Activated CD4-positive, CD25-positive, alpha-beta regulatory T cell treated with anti-CD3 and anti-CD28 coated beads, Interleukin-2, amount 50 U/mL, for 24 hours (primary cell): ENCODE data around the gene OR6V1.
"Not testable (repeated sequence)": the region's sequence is repeated elsewhere in the genome, so short reads cannot be mapped to it uniquely, and the experiment has no call there.

ENCODE experiments used
- ATAC-seq, 2 donors: fragments of 150-1000 bp; cut with Tn5 transposase; one replicate each; pipeline ENCODE4 v1.10.0; 2021; ENCODE audit warnings: mild to moderate bottlenecking in 1 of 2, moderate library complexity in 1 of 2

The OR6V1 gene

GRCh38 chr7:143043391-143043790 is 8.8 kb upstream of the OR6V1 start:
- no peak for ATAC-seq

- ATAC-seq, result no peak
Measured at GRCh38 chr7:143046426-143046851, 5.7 kb upstream of the OR6V1 start.

DNA sequence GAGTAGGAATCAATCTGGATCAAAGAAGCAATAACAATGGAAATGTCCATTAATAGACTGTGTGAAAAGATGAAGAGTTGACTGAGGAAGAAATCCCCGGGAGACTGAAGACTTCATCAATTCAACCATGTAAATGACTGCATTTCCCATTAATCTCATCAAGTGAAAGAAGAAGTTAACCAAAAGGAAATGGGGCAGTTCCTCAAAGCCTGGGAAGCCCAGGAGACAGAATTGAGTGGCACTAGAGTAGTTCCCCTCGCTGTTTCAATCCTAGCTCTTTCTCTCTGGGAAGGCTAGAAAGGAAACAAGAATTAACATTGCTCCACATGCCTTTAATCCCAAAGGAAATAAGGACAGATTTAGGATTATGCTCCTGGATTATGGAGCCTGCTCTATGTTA is 4.8 kb upstream of the OR6V1 start:
- no peak for ATAC-seq

DNA sequence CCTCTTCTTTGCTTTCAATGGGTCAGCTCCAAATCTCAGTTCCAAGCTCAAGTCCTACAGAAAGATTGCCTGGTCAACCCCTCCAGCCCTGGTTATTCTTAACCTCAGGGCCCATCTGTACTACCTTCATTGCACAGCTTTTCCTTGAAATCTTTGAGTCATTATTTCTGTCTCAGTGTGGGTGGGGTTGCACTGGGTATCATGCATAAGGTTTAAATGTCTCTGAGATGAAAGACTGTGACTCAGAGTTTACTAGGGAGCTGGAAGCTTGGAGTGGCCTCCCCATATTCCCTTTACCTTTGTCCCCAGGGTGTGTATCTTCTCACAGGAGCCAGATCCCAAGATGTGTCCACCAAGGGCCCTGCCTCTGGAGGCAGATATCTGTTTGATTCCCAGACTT is 3.3 kb upstream of the OR6V1 start:
- ATAC-seq, result peak in 1 of 2 donors; percentile 53

DNA sequence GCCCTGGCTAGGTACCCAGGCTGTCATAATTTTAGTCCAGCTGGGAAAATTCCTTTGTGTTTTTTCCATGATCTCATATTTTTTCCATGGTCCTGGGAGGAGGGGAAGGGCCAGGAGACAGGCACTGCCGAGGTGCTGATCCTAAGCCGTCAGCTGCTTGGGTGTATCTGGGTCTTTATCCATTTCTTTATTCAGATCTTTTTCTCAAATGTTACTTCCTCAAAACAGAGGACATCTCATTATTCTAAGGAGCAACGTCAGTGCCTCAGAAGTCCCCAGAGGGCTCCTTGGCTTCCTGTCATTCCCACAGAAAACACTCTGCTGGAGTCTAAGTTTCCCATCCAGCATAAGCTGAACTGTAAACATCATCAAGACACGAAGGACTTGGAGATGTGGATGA is 2.8 kb upstream of the OR6V1 start:
- no peak for ATAC-seq

DNA sequence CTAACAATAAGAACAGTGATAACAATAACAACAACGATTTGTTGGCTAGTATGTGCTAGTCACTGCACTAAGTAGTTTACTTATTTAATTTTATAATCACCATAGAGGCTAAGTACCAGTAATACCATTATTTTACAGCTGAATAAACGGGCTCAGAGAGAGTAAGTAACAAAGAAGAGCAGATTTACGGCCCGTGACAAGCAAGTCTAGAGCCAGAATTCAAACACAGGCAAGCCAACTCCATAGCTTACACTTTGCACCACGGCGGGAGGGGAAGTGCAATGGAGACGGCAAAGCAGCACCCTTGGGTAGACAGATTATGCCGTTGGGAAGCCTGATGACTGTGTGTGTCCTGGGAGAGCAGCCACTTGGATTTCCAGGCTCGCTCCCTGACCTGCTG is 1.2 kb upstream of the OR6V1 start:
- no peak for ATAC-seq

GRCh38 chr7:143054621-143055020 is 2.5 kb downstream of the OR6V1 start:
- ATAC-seq, result no peak

DNA sequence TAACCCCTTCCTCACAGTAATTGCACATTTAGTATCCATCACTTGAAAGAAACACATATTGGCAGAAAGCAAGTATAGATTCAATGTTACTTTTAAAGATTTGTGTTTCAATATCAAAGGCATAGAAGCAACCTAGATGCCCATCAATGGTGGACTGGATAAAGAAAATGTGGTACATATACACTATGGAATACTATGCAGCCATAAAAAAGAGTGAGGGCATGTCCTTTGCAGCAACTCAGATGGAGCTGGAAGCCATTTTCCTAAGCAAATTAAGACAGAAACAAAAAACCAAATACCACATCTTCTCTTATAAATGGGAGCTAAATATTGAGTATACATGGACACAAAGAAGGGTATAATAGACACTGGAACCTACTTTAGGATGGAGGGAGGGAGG is 3.6 kb downstream of the OR6V1 start:
- ATAC-seq, result no peak

DNA sequence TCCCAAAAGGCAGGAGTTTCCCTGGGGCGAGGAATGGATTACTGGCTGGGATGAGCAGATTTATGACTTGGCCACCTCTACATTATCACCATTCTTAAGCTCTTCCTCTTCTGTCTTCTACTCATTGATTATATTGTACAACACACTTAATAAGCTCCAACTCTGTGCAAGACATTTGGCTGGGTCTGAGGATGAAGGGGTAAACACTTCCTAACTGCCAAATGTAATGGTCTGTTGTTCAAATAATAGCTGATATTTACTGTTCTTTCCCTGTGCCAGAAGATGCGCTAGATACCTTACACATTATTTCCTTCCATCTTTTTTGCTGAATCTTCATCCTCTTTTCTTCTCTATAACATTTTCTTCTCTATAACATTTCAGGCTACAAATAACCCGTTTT is 11.6 kb downstream of the OR6V1 start:
- ATAC-seq, result no peak

- no peak for ATAC-seq
Measured at GRCh38 chr7:143068446-143068845, 16.3 kb downstream of the OR6V1 start.

DNA sequence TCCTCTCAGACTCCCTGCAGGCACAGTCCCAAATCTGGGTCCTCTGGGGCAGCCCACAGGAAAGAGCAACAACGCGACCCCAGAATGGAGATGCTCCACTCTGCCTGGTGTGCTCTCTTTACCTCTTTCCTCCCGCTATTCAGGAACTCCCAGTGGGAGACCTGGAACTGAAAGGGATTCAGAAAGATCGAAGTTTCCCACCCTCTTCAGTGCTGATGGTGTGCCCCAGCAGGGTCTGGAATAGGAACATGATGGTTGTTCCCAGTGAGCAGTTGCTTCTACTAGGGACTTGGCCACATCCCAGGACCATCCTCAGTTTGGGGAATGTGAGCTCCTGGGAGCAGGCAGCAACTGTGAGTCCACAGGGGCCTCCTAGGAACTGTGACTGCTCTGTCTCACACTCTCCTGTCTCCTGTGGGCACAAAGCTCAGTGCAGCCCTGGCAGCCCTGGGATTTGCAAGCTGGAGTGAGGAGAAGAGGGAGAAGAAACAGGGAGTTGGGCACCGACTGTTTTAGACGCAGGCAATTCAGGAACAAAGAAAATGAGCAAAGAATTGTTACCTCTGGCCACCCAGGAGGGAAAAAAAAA is 17.9 kb downstream of the OR6V1 start:
- no peak for ATAC-seq

DNA sequence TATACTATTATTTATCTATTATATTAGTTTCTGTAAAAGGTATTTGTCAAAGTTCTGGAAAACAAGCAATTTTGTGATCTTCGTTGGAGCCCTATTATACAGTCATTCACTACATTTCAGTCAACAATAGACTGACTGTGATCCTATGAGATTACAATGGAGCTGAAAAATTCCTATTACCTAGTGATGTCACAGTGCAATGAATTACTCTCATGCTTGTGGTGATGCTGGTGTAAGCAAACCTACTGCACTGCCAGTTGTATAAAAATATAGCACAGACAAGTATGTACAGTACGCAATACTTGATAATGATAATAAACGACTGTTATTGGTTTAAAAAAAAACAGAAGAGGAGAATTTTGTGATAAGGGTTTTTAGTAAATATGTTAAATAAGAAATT is 21.4 kb downstream of the OR6V1 start:
- ATAC-seq, result no peak

DNA sequence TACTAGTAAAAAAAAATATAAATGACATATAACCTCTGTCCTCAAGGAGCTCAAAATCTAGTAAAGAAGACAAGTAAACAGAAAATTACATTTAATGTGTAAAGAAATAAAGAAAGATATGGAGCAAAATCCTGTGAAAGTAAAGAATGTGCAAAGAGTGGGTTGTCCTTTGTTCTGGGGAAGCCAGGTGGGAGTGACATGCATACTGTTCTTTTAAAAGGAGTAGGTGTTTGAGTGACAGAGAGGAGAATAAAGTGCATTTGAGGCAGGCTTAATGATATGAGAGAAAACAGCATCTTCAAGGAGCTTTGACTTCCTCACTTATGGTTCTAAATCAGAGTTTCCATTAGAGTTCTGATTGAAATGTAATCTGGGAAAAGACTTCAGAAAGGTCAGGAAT is 22.0 kb downstream of the OR6V1 start:
- ATAC-seq, result no peak

DNA sequence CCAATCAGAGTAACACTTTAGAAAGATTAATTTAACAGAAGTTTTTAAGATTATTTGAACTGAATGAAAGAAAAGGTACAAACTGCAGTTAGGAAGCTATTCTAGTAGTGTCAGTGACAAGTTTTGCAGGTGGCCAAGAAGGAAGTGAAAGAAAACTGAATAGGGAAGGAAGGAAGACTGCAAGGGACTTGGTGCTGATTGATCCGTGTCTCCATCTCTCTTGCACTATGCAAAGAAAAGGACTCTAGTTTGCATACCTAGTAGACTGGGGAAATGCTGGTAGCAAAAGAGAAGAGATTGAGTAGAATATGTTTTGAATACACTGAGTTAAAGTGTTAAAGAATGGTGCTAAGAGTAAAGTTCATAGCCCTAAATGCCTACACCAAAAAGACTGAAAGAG is 33.0 kb downstream of the OR6V1 start:
- no peak for ATAC-seq

DNA sequence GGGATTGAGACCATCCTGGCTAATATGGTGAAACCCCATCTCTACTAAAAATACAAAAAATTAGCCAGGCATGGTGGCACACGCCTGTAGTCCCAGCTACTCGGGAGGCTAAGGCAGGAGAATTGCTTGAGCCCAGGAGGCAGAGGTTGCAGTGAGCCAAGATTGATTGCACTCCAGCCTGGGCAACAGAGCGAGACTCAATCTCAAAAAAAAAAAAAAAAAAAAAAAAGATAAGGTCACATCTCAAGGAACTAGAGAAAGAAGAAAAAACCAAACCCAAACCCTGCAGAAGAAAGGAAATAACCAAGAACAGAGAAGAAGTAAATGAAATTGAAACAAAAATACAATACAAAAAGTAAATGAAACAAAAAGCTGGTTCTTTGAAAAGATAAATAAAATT is 33.5 kb downstream of the OR6V1 start:
- not testable (repeated sequence) for ATAC-seq

- not testable (repeated sequence) for ATAC-seq
Measured at GRCh38 chr7:143088549-143089231, 36.5 kb downstream of the OR6V1 start.

GRCh38 chr7:143096146-143096545 is 44.0 kb downstream of the OR6V1 start:
- ATAC-seq, result no peak

- not testable (repeated sequence) for ATAC-seq
Measured at GRCh38 chr7:143099579-143099978, 47.4 kb downstream of the OR6V1 start.
